NCI-H226 (cell line): ENCODE results near the gene ACSF2.
"Not testable (repeated sequence)": the region's sequence is repeated elsewhere in the genome, so short reads cannot be mapped to it uniquely, and the experiment has no call there.

Experiments
- DNase-seq: peaks from one replicate; pipeline ENCODE4 v3.0.0-alpha.2; 2015

ACSF2 gene

GRCh38 chr17:50412188-50412732, 13.8 kb upstream of the ACSF2 start:
- DNase-seq = no peak

- peak; percentile 23 for DNase-seq
Measured at GRCh38 chr17:50414808-50415207, 11.2 kb upstream of the ACSF2 start.

DNA sequence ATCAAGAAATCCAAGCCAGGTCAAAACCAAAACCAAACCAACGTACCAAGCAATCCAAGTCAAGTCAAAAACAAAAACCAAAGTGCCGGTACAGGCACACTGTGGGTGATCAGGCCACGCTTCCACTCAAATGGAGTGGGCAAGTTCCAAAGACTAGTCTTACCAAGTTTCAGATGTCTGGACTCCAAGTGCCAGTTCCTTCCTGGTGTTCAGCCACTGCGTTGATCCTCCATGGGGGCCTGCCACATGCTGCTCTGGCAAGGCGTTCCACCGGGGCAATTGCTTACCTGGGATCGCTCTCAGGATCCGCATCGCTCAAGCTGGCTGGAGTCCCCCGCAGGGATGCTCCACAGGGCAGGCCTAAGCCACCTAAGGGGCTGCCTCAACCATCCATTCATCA, 6.4 kb upstream of the ACSF2 start:
- not testable (repeated sequence) for DNase-seq

DNA sequence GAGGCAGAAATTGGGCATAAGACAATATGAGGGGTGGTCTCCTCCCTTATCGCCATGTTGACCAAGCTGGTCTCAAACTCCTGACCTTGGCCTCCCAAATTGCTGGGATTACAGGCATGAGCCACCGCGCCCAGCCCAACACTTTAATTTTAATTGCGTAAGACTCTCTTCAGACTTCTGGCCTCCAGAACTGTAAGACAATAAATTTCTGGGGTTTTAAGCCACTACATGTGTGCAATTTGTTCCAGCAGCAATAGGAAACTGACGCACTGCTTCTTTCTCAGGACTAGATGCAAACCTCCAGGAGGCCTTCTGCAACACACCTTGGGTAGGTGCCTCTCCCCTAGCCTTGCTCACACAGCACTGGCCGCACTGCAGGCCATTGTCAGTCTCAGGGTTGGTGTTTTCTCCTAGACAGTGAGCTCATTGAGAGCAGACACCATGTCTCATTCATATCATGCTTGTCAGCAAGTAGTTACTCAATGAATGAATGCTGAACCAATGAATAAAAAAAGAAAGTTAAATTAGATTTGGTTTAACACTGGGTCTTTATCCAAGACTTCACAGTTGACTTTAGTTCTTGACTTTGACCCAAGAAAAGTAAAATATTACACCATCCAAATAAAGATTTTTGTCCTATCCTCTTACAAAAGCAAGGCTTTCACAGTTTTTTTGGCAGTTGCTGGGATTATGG, 5.5 kb upstream of the ACSF2 start:
- DNase-seq = no peak

DNA sequence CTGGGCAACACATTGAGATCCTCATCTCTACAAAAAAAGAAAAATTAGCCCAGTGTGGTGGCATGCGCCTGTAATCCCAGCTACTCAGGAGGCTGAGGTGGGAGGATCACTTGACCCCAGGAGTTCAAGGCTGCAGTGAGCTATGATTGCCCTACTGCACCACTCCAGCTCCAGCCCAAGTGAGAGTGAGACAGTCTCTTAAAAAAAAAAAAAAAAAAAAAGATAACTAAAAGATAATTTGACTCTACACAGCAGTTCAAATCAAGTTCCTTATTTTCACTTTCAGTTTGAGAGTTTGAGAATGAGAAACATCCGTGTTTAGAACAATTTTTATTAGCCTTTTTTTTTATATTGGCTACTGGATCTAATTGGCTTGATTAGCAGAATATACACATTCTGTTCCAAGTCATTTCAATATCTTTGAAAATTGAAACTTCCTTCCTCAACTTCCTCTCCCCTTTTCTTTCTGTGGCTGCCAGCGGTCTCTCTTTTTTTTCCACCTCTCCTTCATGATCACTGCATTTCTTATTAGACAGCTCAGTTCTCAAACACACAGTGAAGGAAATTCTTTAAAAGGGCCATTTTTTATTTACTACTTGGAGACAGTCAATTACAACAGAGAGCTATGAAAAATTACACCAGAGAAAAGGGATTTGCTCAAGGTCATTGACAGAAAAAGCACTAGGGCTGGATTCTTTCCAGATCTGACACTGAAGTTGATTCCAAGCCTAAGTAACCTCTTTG, 4.5 kb upstream of the ACSF2 start:
- no peak for DNase-seq

DNA sequence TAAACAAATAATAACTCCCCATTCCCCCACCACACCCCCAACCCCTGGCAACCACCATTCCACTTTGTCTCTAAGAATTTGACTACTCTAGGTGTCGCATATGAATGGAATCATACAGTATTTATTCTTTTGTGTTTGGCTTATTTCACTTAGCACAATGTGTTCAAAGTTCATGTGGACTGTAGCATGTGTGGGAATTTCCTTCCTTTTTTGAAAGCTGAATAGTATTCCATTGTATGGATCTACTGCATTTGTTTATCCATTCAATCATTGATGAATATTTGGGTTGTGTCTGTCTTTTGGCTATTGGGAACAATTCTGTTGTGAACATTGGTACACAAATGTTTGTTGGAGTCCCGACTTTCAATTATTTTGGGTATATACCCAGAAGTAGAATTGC, 3.3 kb upstream of the ACSF2 start:
- no peak for DNase-seq

DNA sequence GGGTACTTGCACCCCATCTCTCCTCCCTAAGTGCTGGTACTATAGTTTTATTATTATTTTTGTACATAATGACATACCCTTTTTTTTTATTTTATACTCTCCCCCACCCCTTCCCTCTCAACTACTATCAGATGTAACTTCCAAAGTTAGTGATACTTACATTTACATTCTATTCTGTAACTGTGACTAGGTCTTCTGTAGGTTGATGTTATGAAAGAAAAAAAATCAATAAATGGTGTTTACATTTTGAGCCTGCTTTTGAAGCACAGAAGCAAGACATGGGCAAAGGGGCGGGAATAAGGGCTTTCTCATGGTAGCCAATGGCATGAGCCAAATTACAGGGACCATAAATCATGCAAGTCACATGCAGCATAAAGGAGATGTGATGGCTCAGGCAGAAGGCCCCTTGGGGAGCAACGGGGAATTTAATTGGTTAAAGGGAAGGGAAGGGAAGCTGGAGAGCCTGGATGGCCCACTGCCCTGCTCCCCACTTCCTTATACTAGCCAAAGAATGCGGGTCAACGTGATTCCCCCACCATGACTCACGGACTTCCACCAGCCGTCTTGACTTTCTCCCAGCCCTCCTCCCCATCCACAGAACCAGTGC, 2.4 kb upstream of the ACSF2 start:
- peak; percentile 94 for DNase-seq

- DNase-seq = no peak
Measured at GRCh38 chr17:50424246-50424995, 1.6 kb upstream of the ACSF2 start.

DNA sequence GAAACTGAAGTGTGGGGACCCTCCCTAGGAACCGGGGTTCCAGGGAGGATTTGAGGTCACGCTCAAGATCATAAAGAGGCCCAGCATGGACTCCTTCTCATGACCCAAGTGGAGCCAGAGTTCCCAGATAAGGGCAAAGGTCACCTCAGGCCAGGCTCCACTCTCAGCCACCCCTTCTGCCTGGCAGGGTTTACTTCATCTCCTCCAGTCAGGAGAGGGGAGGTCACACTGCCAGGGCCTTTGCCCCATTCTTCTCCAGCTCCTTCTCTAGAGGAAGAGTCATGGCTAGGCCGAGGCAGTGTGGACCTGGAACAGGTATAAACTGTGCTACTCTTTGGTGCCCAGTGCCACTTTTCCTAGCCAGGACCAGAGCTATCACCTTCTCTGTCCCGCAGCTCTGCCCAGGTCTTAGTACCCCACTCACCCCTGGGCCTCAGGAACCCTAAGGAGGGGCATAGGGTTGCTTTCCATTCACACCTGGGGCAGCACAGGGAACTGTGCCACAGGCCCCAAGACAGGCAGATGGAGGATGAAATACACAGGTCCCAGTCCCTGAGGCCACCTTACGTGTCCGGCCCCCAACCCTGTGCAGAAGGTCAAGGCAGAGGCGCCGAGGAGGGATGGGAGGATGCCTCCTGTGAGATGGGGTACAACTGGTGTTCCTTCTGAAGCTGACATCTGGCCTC, 879 bp upstream of the ACSF2 start:
- no peak for DNase-seq

GRCh38 chr17:50426472-50426782, 409 bp downstream of the ACSF2 start:
- no peak for DNase-seq

DNA sequence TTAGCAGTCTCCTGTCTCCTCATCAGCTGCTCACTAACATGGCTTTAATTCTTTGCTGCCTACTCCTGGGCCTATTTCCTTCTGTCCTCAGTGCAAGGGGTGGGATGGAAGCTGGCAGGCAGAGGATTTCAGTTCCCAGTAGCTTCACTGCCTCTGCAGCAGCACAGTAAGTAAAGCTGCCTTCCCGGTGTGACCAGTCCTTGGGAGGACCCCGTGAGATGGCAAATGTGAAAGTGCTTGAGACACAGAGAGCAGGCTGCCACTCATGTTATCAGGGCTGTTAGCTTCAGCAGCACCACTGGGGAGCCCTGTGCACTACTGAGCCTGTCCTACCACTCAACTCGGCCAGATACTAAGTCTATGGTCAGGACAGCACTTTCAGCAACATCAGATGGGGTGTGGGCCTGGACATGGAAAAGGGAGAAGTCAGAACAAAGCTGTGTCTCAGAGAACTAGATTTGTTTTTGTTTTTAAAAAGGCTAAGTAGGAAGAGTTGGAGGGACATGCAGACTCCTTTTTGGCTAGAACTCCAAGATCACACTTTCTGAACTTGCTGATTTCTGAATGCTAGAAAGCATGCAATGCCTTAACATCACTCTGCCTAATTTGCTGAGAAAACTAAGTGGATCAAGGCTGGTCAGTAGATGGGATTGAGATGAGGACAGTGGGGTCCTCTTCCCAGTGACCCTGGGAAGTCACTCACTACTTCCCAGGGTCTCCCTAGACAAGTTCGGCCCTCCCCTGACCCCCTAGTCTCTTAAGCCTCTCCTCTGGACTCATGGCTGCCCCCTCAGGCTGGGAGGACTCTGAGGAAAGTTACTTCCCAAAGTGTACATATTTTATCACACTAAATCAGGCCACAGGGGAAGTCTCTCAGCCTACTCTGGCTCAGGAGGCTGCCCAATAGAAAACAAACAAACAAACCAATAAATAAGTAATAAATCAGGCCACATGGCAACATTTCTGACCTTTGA, 1.1 kb downstream of the ACSF2 start:
- DNase-seq = no peak

DNA sequence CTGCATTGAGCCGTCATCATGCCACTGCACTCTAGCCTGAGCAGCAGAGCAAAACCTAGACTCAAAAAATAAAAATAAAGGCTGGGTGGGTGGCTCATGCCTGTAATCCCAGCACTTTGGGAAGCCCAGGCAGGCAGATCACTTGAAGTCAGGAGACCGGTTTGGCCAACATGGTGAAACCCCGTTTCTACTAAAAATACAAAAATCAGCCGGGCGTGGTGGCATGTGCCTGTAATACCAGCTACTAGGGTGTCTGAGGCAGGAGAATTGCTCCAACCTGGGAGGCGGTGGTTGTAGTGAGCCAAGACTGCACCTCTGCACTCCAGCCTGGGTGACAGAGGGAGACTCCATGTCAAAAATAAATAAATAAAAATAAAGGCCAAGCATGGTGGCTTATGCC, 2.1 kb downstream of the ACSF2 start:
- not testable (repeated sequence) for DNase-seq

DNA sequence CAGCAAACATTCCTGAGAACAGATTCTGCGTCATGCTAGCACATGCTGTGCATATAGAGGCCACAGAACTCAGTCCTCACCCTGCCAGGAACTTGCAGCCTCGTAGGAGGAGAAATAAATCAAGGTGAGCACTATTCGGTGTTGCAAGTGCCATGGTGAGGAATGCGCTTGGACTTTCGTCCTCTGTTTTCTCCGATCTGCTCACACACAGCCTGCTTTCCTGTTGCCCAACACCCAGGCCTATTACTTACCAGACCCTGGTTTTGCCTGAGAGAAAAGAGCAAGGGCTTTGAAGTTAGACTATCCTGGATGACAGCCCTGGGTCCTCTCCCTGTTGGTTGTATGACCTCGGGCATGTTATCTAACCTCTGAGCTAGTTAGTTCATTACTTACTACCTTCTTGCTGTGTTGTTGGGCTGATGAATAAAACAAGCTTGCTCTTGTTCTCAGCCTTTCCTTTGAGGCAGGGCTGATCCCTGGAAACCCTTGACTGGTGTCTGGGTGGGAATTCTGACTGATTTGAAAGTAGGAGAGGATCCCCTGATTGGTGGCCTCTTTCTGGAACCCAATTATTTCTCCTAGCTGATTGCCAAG, 2.9 kb downstream of the ACSF2 start:
- DNase-seq = peak; percentile 22

DNA sequence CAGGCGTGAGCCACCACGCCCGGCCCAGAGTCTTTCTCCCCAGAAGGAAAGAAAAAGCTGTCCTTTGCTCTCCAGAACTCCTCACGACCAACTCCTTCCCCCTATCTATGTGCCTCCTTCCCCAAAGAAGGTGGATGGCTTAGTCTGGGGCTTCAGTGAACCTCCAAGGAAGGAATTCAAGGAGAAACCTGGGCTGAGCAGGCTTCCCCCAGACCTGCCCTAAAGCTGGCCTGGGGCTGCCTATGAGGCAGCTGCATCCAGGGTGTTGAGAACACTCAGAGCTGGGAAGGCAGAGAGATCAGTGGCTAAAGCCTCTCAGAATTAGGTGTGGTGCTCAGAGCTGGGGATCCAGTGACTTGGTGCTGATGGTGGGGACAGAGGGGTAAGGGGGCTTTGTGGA, 3.8 kb downstream of the ACSF2 start:
- DNase-seq = no peak

GRCh38 chr17:50430821-50431618, 5.0 kb downstream of the ACSF2 start:
- no peak for DNase-seq

DNA sequence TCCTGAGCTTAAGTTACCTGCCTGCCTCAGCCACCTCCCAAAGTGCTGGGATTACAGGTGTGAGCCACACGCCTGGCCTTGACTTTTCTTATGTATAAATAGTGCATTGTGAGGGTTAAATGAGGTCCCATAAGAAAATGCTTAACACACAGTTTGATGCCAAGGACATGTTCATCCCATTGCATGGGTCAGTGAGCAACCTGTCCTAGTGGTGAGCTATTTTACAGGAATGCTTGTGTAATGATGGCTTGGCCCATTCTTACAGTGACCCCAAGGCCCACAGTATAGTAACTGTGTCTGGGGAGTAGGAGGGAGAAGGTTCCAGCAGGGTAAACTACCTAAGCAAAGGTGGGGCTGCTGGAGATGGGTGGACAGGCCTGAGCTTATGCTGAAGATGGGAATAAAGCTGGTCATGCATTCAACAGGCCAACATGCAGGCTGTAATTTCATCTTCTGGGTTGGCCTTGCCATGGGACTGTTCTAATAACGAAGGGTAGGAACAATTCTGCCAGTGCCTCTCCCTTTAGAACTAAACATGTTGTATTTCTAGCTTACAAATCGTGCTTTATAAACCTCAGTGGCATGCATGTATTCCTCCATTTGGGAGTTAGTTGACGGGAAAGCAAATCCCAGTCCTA, 6.2 kb downstream of the ACSF2 start:
- no peak for DNase-seq

GRCh38 chr17:50437409-50437808, 11.4 kb downstream of the ACSF2 start:
- DNase-seq = no peak

DNA sequence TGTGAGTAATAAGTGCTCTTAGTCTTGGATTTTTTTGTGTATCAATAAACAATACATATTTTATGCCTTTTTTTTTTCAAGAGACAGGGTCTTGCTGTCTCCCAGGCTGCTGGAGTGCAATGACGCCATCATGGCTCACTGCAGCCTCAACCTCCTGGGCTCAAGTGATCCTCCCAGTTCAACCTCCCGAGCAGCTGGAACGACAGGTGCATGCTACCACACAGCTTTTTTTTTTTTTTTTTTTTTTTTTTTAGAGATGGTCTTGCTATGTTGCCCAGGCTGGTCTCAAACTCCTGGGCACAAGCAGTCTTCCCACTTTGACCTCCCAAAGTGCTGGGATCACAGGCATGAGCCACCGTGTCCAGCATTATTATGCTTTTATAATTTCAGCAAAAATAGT, 13.0 kb downstream of the ACSF2 start:
- no peak for DNase-seq

- DNase-seq = no peak
Measured at GRCh38 chr17:50440172-50440837, 14.3 kb downstream of the ACSF2 start.
